AG04450 (cell line): ENCODE data around the gene PALM. TPM values are rescaled to one million over a fixed set of nuclear protein-coding genes. Genes with fewer than 3 reads are reported as not detected.
"Not testable (repeated sequence)": the region's sequence is repeated elsewhere in the genome, so short reads cannot be mapped to it uniquely, and the experiment has no call there.

Experiments used
- CTCF ChIA-PET: fragments of 300-600, 350-600 bp; formaldehyde crosslinking; extraction: SDS; loops from one replicate; lab custom pipeline; 2022; ENCODE audit warnings: antibody characterized with exemption, inconsistent platforms; lab: Charles Lee
- POLR2A ChIA-PET: fragments of 350-600 bp; formaldehyde crosslinking; extraction: SDS; loops from one replicate; lab custom pipeline; 2021; ENCODE audit warnings: antibody characterized with exemption, inconsistent platforms; lab: Yijun Ruan, JAX
- DNase-seq: peaks from one replicate; pipeline ENCODE4 v3.0.0-alpha.2; 2011; ENCODE audit warnings: low read depth, low spot score
- H3K27ac ChIP-seq: one replicate; pipeline ENCODE4 v1.5.1; 2012; ENCODE audit warnings: low read depth, low read length, control low read depth
- H3K27me3 ChIP-seq: one replicate; pipeline ENCODE4 v1.6.0; 2012; ENCODE audit warnings: low read length; ENCODE audit not compliant: control insufficient read depth, insufficient read depth
- H3K4me3 ChIP-seq: 2 replicates; pipeline ENCODE4 v1.5.1; 2011; ENCODE audit warnings: mild to moderate bottlenecking, low read depth, low read length, control low read depth
- H3K9me3 ChIP-seq: 2 replicates; pipeline ENCODE4 v1.5.1; 2012; ENCODE audit warnings: low read length; ENCODE audit not compliant: control insufficient read depth, insufficient read depth
- polyA plus RNA-seq: library from polyadenylated mRNA; depleted of rRNA; stranded (reverse); fragments of >200 nt; gene quantifications from 2 replicates; pipeline ENCODE4 v1.2.3, GENCODE V29; 2011
- TF ChIP-seq, protein P1 (sequence below): IDR thresholded peaks from 2 replicates; pipeline ENCODE4 v1.5.1; 2011; ENCODE audit warnings: low read depth, low read length, control low read depth, inconsistent platforms

Gene PALM
- polyA plus RNA-seq, 1 experiment: 1.8 TPM

DNA sequence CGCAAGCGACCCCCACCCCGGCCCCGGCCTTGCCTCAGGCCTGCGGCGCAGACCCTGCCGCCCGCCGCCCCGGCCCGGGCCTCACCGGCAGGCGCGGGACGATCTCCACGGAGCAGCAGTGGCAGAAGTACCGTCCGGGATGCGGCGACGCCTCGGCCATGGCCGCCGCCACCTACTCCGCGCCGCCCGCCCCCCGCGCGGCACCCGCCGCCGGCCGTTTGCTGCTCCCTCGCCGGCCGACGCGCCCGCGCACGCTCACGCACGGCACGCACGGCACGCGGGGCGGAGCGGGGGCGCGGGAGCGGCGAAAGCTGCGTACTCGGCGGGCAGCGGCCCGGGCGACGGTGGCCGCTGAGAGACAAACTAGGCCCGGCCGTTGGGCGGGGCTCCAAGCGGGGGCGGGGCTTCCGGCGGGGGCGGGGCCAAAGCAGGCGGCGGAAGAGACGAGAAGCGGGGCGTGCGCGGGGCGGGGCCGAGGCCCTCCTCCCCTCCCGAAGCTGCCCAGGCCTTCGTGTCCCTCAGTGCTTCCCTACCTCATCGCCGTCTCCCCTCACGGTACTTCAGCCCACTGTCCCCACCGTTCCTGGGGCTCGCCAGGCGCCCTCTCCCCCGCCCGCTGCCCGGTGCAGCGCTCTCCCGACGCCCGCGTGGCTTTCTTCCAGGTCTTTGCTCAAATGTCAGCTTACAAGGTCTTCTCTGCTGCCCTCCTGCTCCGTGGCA is 45.6 kb upstream of the PALM start, which contains the start of gene RNF126:
Gene RNF126 (minus strand): TSS at position 253 of the 720 bp plus-strand sequence. CDS start 93 bp downstream, at position 160.
- TF ChIP-seq, protein P1, sequence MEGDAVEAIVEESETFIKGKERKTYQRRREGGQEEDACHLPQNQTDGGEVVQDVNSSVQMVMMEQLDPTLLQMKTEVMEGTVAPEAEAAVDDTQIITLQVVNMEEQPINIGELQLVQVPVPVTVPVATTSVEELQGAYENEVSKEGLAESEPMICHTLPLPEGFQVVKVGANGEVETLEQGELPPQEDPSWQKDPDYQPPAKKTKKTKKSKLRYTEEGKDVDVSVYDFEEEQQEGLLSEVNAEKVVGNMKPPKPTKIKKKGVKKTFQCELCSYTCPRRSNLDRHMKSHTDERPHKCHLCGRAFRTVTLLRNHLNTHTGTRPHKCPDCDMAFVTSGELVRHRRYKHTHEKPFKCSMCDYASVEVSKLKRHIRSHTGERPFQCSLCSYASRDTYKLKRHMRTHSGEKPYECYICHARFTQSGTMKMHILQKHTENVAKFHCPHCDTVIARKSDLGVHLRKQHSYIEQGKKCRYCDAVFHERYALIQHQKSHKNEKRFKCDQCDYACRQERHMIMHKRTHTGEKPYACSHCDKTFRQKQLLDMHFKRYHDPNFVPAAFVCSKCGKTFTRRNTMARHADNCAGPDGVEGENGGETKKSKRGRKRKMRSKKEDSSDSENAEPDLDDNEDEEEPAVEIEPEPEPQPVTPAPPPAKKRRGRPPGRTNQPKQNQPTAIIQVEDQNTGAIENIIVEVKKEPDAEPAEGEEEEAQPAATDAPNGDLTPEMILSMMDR: no peak
- peak within 1 kb of the TSS; percentile 83 for H3K4me3 ChIP-seq
- DNase-seq: peak; percentile 66
- H3K27ac ChIP-seq: peak within 1 kb of the TSS; percentile 68
- peaks cover 16% of the 10 kb centered on the region for H3K9me3 ChIP-seq
- CTCF ChIA-PET: interaction anchor here (1.4 kb wide), 1 partner anchor 71 kb away, joined by 6 read pairs; no protein-coding TSS in a partner anchor
- POLR2A ChIA-PET: interaction anchor here (0.5 to 1.8 kb wide), 7 partner anchors 9 to 112 kb away, joined by 3 to 5 read pairs (median 4); partner anchors contain the start of genes BSG and FSTL3
- H3K27me3 ChIP-seq: no peaks in the 10 kb centered on the region

DNA sequence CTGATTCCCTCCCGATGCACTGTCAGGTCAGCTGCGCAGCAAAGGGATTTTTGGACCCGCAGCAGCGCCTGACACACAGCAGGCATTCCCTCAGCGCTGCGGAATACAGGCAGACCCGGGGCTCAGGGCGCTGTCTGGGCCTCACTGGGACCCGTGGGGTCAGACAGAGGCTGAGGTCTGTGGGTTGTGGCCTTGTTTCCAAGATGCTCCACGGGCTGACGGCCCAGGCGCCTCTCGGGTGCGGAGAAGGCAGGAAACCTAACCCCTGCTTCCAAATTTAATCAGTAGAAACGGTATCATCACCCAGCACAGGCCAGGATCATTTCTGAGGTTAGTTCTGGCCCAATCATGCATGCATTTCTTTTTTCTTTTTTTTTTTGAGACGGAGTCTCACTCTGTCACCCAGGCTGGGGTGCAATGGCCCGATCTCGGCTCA is 45.0 kb upstream of the PALM start:
- Histone ChIP-seq H3K27ac (peak overlapping the region; percentile 68), H3K9me3 (peaks cover 16% of the 10 kb centered on the region), H3K4me3 (peak overlapping the region; percentile 62), H3K27me3 (no peaks in the 10 kb centered on the region)
- ChIA-PET POLR2A (interaction anchor here (0.5 to 1.8 kb wide), 5 partner anchors 9 to 91 kb away, joined by 3 to 5 read pairs (median 4); partner anchors contain the start of genes BSG and FSTL3), CTCF (interaction anchor here (1.4 kb wide), 1 partner anchor 71 kb away, joined by 6 read pairs; no protein-coding TSS in a partner anchor)
- no peak for DNase-seq
- TF ChIP-seq, protein P1: no peak

DNA sequence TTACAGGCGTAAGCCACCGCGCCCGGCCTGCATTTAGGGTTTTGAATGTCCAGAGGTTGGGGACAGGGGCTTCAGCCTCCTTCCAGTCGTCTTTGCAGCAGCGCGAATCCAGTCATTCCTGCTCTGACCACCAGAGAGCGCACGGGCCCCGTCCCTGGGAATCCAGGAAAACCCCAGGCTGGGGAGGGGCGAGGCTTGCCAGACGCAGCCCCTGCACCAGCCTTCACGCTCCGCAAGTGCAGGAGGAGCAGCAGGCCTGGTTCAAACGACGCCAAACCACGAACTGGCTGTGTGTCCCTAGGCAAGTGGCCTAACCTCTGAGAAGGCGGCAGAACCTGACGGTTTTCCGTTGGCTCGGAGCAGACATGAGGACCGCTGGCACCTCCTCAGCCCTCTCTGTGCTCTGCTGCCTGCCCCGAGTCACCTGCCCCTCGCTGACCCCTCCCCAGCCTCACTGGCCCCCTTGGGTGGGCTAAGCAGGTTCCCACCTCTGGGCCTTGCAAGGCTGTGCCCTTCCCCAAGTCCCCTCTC is 43.8 kb upstream of the PALM start:
- Histone ChIP-seq H3K4me3 (peak overlapping the region; percentile 33; the same call in 1 of the 2 replicates), H3K27me3 (no peaks in the 10 kb centered on the region), H3K9me3 (peaks cover 16% of the 10 kb centered on the region), H3K27ac (no peak overlapping the region)
- TF ChIP-seq, protein P1: peak; percentile 93
- ChIA-PET POLR2A (interaction anchor here (0.6 to 0.7 kb wide), 2 partner anchors 158 to 319 kb away, joined by 4 to 5 read pairs; partner anchors contain the start of genes TPGS1 and WDR18), CTCF (interaction anchor here (0.6 to 0.7 kb wide), 2 partner anchors 69 to 257 kb away, joined by 3 read pairs; no protein-coding TSS in a partner anchor)
- peak; percentile 55 for DNase-seq

DNA sequence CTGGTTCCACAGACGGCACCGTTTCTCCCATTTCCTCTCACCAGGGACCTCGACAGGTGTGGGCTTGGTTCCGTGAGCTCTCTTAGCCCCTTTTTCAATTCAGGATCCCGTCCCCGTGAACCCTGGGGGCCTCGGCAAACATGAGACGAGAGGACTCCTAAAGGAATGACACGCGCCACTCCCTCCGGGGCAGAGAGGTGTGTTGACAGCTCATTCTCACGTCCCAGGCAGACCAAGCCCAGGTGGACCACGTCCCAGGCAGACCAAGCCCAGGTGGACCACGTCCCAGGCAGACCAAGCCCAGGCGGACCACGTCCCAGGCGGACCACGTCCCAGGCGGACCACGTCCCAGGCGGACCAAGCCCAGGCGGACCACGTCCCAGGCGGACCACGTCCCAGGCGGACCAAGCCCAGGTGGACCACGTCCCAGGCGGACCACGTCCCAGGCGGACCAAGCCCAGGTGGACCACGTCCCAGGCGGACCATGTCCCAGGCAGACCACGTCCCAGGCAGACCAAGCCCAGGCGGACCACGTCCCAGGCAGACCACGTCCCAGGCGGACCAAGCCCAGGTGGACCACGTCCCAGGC is 41.7 kb upstream of the PALM start:
- H3K4me3 ChIP-seq, DNase-seq, POLR2A ChIA-PET, CTCF ChIA-PET, H3K27me3 ChIP-seq, H3K27ac ChIP-seq: not testable (repeated sequence)
- peaks cover 16% of the 10 kb centered on the region for H3K9me3 ChIP-seq

DNA sequence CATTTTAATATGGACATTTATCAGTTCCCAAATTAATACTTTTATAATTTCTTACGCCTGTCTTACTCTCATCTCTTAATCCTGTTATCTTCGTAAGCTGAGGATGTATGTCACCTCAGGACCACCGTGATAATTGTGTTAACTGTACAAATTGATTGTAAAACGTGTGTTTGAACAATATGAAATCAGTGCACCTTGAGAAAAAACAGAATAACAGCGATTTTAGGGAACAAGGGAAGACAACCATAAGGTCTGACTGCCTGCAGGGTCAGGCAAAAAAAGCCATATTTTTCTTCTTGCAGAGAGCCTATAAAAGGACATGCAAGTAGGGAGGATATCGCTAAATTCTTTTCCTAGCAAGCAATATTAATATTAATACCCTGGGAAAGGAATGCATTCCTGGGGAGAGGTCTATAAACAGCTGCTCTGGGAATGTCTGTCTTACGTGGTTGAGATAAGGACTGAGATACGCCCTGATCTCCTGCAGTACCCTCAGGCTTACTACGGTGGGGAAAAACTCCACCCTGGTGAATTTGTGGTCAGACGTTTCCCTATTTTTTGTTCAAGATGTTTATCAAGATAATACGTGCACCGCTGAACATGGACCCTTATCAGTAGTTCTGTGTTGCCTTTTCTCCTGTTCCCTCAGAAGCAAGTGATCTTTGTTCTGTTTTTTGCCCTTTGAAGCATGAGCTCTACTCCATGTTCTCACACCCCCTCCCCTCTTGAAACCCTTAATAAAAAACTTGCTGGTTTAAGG is 39.9 kb upstream of the PALM start:
- CTCF ChIA-PET, H3K27ac ChIP-seq, POLR2A ChIA-PET, DNase-seq, H3K4me3 ChIP-seq, H3K27me3 ChIP-seq: not testable (repeated sequence)
- H3K9me3 ChIP-seq: peaks cover 12% of the 10 kb centered on the region
